Limb (tissue), 2 donors: ENCODE data around the gene GPR83.
"Not testable (repeated sequence)": the region's sequence is repeated elsewhere in the genome, so short reads cannot be mapped to it uniquely, and the experiment has no call there.

Source experiments
- DNase-seq, 2 donors: peaks; one replicate each; pipeline ENCODE4 v3.0.0-alpha.2; 2016; ENCODE audit errors: extremely low spot score in 2 of 2

Gene GPR83

GRCh38 chr11:94376841-94377240 is 24.4 kb downstream of the GPR83 start:
- DNase-seq = no peak

GRCh38 chr11:94370576-94370975 is 30.6 kb downstream of the GPR83 start:
- not testable (repeated sequence) for DNase-seq

- DNase-seq = not testable (repeated sequence)
Observed at GRCh38 chr11:94350850-94351563, 50.2 kb downstream of the GPR83 start.

GRCh38 chr11:94346311-94346710 is 54.9 kb downstream of the GPR83 start:
- DNase-seq = not testable (repeated sequence)

- DNase-seq = no peak
Observed at GRCh38 chr11:94343495-94343894, 57.7 kb downstream of the GPR83 start.

- DNase-seq = no peak
Observed at GRCh38 chr11:94342250-94342649, 59.0 kb downstream of the GPR83 start.

- DNase-seq = no peak
Observed at GRCh38 chr11:94338651-94339050, 62.6 kb downstream of the GPR83 start.

GRCh38 chr11:94336033-94336432 is 65.2 kb downstream of the GPR83 start:
- DNase-seq = no peak

- DNase-seq = no peak
Observed at GRCh38 chr11:94332814-94333213, 68.4 kb downstream of the GPR83 start.

GRCh38 chr11:94330789-94331188 is 70.4 kb downstream of the GPR83 start:
- no peak for DNase-seq

GRCh38 chr11:94329501-94329900 is 71.7 kb downstream of the GPR83 start:
- no peak for DNase-seq

- DNase-seq = no peak
Observed at GRCh38 chr11:94328587-94329080, 72.6 kb downstream of the GPR83 start.
